AG09309 (cell line): ENCODE results near the gene EDIL3.

ENCODE experiments used
- DNase-seq: peaks from one replicate; pipeline ENCODE4 v3.0.0-alpha.2; 2010; ENCODE audit warnings: low read depth
- H3K4me3 ChIP-seq: 2 replicates; pipeline ENCODE4 v1.5.1; 2011; ENCODE audit warnings: mild to moderate bottlenecking, low read depth, low read length, moderate library complexity; ENCODE audit not compliant: control insufficient read depth
- CTCF ChIP-seq: IDR thresholded peaks from 2 replicates; pipeline ENCODE4 v1.5.1; 2011; ENCODE audit warnings: mild to moderate bottlenecking, low read depth, low read length, inconsistent platforms; ENCODE audit not compliant: insufficient read depth, control insufficient read depth; ENCODE audit errors: missing control alignments

Gene EDIL3

GRCh38 chr5:83914199-83914598 lies 470.5 kb downstream of the EDIL3 start:
- TF ChIP-seq CTCF: no peak
- H3K4me3 ChIP-seq: no peak overlapping the region
- DNase-seq: no peak

GRCh38 chr5:83913593-83913992 lies 471.1 kb downstream of the EDIL3 start:
- no peak for TF ChIP-seq CTCF
- no peak for DNase-seq
- no peak overlapping the region for H3K4me3 ChIP-seq

DNA sequence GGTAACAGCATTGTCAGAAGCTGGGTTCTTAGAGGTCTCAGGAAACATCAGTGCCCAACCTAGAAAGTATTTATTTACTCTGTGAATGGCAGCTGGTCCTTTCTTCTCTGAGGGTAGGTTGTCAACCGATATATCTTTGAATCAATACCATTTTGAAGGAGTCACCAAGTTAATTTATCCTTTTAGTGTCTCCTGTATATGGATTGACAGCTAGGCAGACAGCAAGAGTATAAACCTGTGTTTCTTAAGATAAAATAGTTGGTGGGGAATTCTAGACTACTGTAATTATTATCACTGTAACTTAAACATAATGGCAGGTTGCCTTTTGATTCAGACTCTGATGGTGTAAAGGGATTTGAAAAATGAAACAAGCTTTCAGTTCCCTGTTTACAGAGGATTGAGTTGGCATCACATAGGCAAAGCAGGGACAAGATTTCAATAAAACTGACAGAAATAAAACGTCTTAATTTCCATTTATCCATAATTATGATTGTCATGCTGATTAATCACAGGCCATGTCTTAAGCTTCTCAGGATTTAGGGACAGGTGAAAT lies 473.2 kb downstream of the EDIL3 start:
- no peak overlapping the region for H3K4me3 ChIP-seq
- TF ChIP-seq CTCF: no peak

DNA sequence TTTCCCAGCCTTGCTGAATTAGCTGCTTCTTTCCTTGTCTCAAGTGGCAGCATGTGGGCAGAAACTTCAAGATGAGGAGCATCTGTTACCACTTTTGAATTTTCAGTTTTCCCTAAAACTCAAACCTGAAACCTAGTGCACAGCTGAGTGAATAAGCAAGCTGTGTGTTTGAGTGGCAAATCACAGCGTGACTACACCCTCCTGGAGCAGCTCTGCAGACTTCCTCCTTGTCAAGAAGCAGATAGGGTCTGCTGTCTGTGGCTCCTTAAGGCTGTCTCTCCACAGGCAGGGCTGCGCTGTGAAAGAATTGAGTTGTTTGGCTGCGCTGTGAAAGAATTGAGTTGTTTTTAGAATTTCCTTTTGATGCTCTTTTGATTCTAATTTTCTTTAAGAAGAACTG lies 484.4 kb downstream of the EDIL3 start:
- H3K4me3 ChIP-seq: no peak overlapping the region
- DNase-seq: no peak

More for the DNA sequence above, 473.2 kb downstream of the EDIL3 start:
- no peak for DNase-seq

GRCh38 chr5:83899326-83899970 lies 485.2 kb downstream of the EDIL3 start:
- no peak for DNase-seq
- TF ChIP-seq CTCF: no peak

More for the DNA sequence above, 484.4 kb downstream of the EDIL3 start:
- no peak for TF ChIP-seq CTCF

GRCh38 chr5:83895860-83896259 lies 488.8 kb downstream of the EDIL3 start:
- no peak overlapping the region for H3K4me3 ChIP-seq
- TF ChIP-seq CTCF: no peak
- no peak for DNase-seq

More at GRCh38 chr5:83899326-83899970, 485.2 kb downstream of the EDIL3 start:
- H3K4me3 ChIP-seq: no peak overlapping the region
